Ovary (tissue), 3 donors: Measurements from ENCODE around the gene VPS8.

Source experiments
- CTCF ChIP-seq, 3 donors: fragments of 450-650 bp in 2 of 3; fragments of 200-600 bp in 1 of 3; IDR thresholded peaks; one replicate each; pipeline versions ENCODE4 v1.5.1 to v1.8.0; 2016 to 2022; ENCODE audit warnings: antibody characterized with exemption in 3 of 3, mild to moderate bottlenecking in 1 of 3
- EP300 ChIP-seq: sonication (generic); formaldehyde crosslinking; IDR thresholded peaks from one replicate; pipeline ENCODE4 v1.6.1; 2017; ENCODE audit warnings: antibody characterized with exemption
- POLR2A ChIP-seq: fragments of 450-650 bp; IDR thresholded peaks from one replicate; pipeline ENCODE4 v1.6.1; 2017; ENCODE audit warnings: antibody characterized with exemption, mild to moderate bottlenecking, moderate library complexity
- donor health status: DM: no; HTN: no; CAD: no.

GRCh38 chr3:184788751-184789150 is 23.2 kb upstream of the VPS8 start:
- TF ChIP-seq CTCF (IDR thresholded peaks at IDR 0.05) = no peak
- TF ChIP-seq EP300 = no peak
- no peak for TF ChIP-seq POLR2A
